Activated CD4-positive, alpha-beta T cell treated with anti-CD3 and anti-CD28 coated beads for 1 hour (primary cell): ENCODE measurements around the gene OR4D10.
"Not testable (repeated sequence)": the region's sequence is repeated elsewhere in the genome, so short reads cannot be mapped to it uniquely, and the experiment has no call there.

Source experiments
- DNase-seq: peaks from one replicate; pipeline ENCODE4 v3.0.0-alpha.2; 2020

Gene OR4D10

GRCh38 chr11:59473015-59473414 is at the start of gene OR4D10:
TSS of gene OR4D10 (plus strand) at chr11:59473315. CDS start at chr11:59477430, 4,115 bp downstream.
- no peak for DNase-seq

DNA sequence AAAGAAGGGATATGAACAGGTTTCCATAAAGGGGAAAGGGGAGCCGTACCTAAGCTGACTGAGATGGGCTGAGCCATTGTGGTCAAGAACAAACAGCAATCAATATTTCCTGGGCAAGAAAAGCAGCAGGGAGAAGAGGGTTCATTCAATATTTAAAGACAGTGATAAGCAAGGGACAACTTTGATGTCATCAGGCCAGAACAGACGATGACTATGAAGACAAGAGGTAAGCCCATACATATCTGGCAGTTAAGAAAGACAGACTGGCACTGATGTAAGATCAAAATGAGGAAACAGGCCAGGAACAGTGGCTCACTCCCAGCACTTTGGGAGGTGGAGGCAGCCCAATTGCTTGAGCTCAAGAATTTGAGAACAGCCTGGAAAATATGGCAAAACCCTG is 49.3 kb upstream of the OR4D10 start:
- no peak for DNase-seq

DNA sequence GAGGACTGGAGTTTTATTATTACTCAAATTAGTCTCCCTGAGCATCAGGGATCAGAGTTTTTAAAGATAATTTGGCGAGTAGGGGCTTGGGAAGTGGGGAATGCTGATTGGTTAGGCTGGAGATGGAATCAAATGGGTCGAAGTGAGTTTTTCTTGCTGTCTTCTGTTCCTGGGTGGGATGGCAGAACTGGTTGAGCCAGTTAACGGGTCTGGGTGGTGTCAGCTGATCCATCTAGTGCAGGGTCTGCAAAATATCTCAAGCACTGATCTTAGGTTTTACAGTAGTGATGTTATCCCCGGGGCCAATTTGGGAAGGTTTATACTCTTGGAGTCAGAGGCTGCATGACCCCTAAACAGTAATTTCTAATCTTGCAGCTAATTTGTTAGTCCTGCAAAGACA is 48.0 kb upstream of the OR4D10 start:
- DNase-seq: no peak

DNA sequence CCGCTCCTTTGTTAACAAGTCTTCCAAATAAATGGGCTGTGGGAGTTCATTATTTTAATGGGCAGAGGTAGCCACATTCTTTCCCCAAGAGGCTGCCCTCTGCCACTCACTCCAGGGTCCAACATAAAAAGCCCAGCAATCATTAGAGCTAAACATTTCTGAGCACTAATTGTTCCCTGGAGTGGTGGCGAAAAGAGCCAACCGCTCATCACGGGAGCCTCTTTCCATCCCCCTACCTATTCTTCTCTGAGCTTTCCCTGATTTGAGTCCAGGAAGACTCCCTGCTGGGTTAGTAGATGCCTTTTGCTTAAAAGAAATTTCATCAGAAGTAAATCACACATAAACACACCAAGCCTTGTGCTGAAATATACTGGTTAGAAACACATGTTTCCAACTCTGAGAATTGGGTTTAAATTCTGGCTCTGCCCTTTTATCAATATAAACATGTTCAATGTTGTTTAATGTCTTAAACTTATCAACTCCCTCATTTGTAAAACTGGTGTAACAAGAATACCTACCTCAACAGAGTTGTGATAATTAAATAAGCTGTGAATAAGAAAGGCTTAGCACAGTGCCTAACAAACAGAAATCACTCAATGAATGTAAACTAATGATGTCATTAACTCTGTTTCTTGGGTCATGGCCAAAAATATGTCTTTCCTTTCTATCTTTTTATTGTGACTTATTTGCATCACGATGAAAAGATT is 46.6 kb upstream of the OR4D10 start, which contains the start of gene OR5A2:
OR5A2 (minus strand) TSS at position 53 of the 707 bp plus-strand sequence. CDS start 3,460 bp downstream, outside the sequence.
- DNase-seq: no peak

- DNase-seq: no peak
These were observed 46.1 kb upstream of the OR4D10 start for GRCh38 chr11:59427068-59427382.

GRCh38 chr11:59429924-59430516 is 43.1 kb upstream of the OR4D10 start:
- no peak for DNase-seq

DNA sequence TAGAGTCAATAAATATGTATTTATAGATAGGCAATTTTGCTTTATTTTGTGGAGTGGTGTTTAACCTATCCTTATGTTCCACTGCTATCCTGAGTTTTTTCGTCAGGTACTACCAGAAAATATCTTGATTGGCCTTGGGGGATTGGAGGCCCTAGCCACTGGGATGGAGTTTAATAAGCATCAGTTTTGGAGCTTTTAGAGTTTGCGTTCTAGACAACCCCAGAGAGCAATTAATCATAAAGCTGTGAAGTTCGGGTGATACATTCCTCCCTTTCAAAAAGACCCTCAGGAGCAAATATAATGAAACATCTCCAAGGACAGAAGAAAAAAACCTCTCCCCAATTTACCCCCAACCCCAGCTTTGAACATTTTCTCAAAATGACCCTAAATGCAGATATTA is 36.9 kb upstream of the OR4D10 start, which contains the start of gene OR5A1:
OR5A1 (plus strand) TSS at position 301 of the 400 bp plus-strand sequence. CDS start 6,700 bp downstream, outside the sequence.
- DNase-seq: no peak

- no peak for DNase-seq
These were observed 35.3 kb upstream of the OR4D10 start for GRCh38 chr11:59437770-59438169.

- DNase-seq: not testable (repeated sequence)
These were observed 27.5 kb upstream of the OR4D10 start for GRCh38 chr11:59445624-59446023.

DNA sequence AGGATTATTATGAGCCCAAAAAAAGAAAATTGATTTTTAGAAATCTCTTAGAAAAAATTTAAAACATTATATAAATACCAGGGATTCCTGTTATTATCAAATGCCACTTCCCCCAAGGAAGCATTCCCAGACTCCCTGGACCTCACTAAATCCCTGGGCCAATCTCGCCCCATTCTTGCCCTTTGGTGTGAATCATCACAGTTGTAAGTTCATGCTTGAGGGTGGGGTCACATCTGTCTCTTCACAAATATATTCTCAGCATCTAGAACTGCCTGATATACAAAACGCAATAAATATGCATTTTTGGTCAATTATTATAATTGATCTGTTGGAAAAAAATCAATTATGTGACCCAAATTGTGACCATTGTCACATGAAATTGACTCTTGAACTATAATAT is 24.6 kb upstream of the OR4D10 start:
- no peak for DNase-seq

GRCh38 chr11:59456661-59457060 is 16.5 kb upstream of the OR4D10 start, which contains the start of gene OR4D6:
TSS of gene OR4D6 (plus strand) at chr11:59456961. CDS start at chr11:59456961, 0 bp downstream.
- DNase-seq: no peak

GRCh38 chr11:59459916-59460315 is 13.2 kb upstream of the OR4D10 start:
- no peak for DNase-seq

GRCh38 chr11:59463190-59463641 is 9.9 kb upstream of the OR4D10 start:
- no peak for DNase-seq

- no peak for DNase-seq
These were observed 2.1 kb downstream of the OR4D10 start for GRCh38 chr11:59475176-59475575.

DNA sequence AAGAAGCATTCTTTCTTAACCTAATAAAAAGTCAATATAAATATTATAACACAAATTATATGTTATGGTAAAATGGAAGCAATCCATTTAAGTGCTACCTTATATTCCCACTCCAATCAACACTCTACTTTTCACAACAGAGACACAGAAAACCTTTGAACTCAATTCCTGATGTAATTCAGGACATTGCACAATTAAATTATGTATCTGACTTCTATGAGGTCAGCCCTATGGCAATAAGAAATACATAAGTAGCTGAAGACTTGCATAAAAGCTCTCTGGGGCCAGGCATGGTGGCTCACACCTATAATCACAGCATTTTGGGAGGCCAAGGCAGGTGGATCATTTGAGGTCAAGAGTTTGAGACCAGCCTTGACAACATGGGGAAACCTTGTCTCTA is 6.8 kb downstream of the OR4D10 start:
- no peak for DNase-seq

GRCh38 chr11:59480359-59480758 is 7.2 kb downstream of the OR4D10 start:
- no peak for DNase-seq

DNA sequence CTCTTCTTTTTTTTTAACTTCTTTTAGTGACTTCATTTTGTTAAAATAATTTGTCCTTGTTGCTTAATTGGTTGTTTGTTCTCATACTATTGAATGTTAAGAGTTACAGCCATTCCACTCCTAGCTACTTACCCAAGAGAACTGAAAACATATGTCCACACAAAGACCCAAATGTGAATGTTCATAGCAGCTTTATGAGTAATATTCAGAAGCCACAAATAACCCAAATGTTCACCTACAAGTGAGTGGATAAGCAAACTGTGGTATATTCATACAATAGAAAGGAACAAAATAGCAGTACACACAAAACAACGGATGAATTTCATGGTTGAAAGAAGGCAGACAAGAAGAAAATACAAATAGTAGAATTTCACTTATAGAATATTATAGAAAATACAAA is 28.8 kb downstream of the OR4D10 start:
- DNase-seq: no peak

DNA sequence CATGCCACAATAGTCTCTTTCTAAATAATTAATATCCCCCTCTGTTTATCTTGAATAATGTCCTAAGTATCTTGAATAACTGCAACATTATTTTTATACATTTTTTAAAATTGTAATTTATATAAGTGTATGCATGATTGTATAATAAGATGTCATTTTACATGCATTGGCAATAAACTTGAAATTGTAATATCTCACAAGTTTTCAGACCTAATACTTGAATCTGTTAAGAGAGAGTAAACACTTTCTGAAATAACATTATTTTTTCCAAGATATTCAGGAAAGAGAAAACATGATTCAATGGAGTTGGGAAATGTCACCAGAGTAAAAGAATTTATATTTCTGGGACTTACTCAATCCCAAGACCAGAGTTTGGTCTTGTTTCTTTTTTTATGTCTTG is 30.2 kb downstream of the OR4D10 start, which contains the start of gene OR4D11:
OR4D11 (plus strand) TSS at position 301 of the 400 bp plus-strand sequence; CDS start at position 301, 0 bp downstream.
- no peak for DNase-seq

DNA sequence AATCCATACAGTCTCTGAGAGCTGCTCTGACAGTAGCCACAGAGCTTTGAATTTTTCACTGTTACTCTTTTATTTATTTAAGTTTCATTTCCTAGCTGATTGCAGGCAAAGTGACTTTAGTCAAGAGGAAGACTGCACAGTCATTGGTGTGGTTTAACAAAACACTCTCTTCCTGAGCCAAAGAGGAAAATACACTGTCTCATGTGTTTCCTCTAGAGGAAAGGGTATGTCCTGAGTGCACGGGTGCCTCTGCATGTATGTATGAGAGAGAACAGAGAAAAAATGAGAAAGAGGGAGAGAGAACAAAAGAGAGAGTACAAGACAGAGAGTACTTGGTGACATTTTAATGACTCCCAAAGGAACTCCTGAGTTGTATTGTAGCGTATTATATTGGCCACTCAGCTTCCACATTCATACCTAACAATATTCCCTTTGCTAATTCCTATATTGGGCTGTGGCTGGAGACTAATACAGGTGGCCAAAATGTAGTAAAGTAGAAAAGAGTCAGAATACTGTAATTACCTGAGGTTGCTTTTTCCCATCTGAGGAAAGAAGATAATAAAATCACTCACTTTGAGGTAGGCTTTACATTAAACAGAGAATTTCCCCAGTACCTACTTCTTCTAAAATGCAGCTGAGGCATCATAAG is 38.0 kb downstream of the OR4D10 start, which contains the start of gene OR4D9:
OR4D9 (plus strand) TSS at position 599 of the 649 bp plus-strand sequence. CDS start 3,374 bp downstream, outside the sequence.
- DNase-seq: no peak

DNA sequence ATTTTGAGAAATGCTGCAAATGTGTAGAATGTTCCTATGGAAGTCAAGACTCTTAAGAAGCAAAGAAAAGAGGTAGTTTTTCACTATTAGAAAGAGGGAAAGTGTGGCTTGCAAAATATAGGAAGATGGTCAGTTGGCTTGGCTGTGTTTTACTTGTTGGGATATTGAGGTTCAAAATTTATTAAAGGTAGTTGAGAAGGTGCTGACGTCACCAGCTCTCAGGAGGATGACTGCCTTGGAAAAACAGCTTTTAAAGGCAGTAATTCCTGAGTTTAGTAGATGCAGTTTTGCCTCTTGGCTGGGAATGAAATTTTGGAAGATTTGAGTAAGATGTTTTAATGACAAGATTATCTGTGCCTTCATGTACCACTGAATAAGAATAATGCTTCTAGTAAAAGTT is 38.6 kb downstream of the OR4D10 start:
- no peak for DNase-seq

DNA sequence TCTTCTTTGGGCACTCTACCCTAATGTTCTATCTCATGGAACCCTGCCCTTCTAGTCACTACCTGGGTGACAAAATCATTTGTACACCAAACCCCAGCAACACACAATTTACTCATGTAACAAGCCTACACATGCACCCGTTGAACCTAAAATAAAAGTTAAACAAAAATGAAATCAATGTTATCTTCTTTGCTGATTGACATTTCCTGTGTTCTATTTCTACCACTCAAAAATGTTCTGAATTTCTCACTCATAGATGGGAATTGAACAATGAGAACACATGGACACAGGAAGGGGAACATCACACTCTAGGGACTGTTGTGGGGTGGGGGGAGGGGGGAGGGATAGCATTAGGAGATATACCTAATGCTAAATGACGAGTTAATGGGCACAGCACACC is 47.0 kb downstream of the OR4D10 start:
- DNase-seq: not testable (repeated sequence)

- no peak for DNase-seq
These were observed 47.6 kb downstream of the OR4D10 start for GRCh38 chr11:59520741-59521140.

GRCh38 chr11:59523541-59523940 is 50.4 kb downstream of the OR4D10 start:
- no peak for DNase-seq

DNA sequence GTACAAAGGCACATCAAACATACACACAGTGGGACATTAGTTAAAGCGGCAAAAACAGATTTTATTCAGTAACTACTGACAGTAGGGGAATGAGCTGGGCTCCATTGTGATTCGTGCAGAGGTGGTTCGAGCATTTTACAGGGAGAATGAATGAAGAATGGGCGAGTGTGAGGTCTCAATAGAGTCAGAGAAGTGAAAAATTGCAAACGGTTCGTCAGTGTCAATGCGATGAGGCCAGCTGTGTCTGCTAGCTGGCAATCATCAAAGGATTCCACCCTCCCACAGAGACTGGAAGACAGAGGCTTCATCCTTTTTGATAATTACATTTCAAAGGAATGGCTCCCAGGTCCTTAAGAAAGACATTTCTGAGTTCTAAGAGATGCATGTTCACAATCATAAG is 55.6 kb downstream of the OR4D10 start:
- DNase-seq: no peak
